GM23248 (cell line): ENCODE results near the gene NFKBIE. TPM values are rescaled to one million over a fixed set of nuclear protein-coding genes. Genes with fewer than 3 reads are reported as not detected.

Source experiments
- DNase-seq: peaks from one replicate; pipeline ENCODE4 v3.0.0-alpha.2; 2015
- H2AFZ ChIP-seq: fragments of 200-600 bp; sonication (generic); 2 replicates; pipeline ENCODE4 v1.6.1; 2016; ENCODE audit warnings: antibody characterized with exemption
- H3F3A ChIP-seq: fragments of 200-600 bp; sonication (generic); 2 replicates; pipeline ENCODE4 v1.6.1; 2016; ENCODE audit warnings: mild to moderate bottlenecking, antibody characterized with exemption, mixed run types; ENCODE audit not compliant: insufficient read depth
- H3K27ac ChIP-seq: fragments of 200-600 bp; sonication (generic); 2 replicates; pipeline ENCODE4 v1.5.1; 2016; ENCODE audit warnings: mild to moderate bottlenecking
- H3K27me3 ChIP-seq: fragments of 200-600 bp; sonication (generic); replicated peaks from 2 replicates; pipeline ENCODE4 v1.6.1; 2016; ENCODE audit warnings: mild to moderate bottlenecking; ENCODE audit not compliant: insufficient read depth
- H3K36me3 ChIP-seq: fragments of 200-600 bp; sonication (generic); 2 replicates; pipeline ENCODE4 v1.6.1; 2016; ENCODE audit warnings: low read depth, mild to moderate bottlenecking
- H3K4me1 ChIP-seq: fragments of 200-600 bp; sonication (generic); 2 replicates; pipeline ENCODE4 v1.6.1; 2016; ENCODE audit warnings: mild to moderate bottlenecking; ENCODE audit not compliant: insufficient read depth
- H3K4me2 ChIP-seq: fragments of 200-600 bp; sonication (generic); one replicate; pipeline ENCODE4 v1.6.1; 2016; ENCODE audit warnings: mild to moderate bottlenecking; ENCODE audit not compliant: unreplicated experiment
- H3K4me3 ChIP-seq: fragments of 200-600 bp; sonication (generic); 2 replicates; pipeline ENCODE4 v1.5.1; 2016; ENCODE audit warnings: mild to moderate bottlenecking
- H3K79me2 ChIP-seq: fragments of 200-600 bp; sonication (generic); 2 replicates; pipeline ENCODE4 v1.6.1; 2016; ENCODE audit warnings: mild to moderate bottlenecking; ENCODE audit not compliant: insufficient read depth
- H3K9ac ChIP-seq: fragments of 200-600 bp; sonication (generic); 2 replicates; pipeline ENCODE4 v1.6.1; 2016; ENCODE audit warnings: mild to moderate bottlenecking
- H3K9me2 ChIP-seq: fragments of 200-600 bp; sonication (generic); 2 replicates; pipeline ENCODE4 v1.6.1; 2016; ENCODE audit warnings: mixed run types, mild to moderate bottlenecking, moderate library complexity; ENCODE audit not compliant: insufficient read depth
- H3K9me3 ChIP-seq: fragments of 200-600 bp; sonication (generic); one replicate; pipeline ENCODE4 v1.6.1; 2017; ENCODE audit warnings: low read depth
- H4K20me1 ChIP-seq: fragments of 200-600 bp; sonication (generic); 2 replicates; pipeline ENCODE4 v1.6.0; 2016; ENCODE audit not compliant: insufficient read depth
- EZH2 ChIP-seq: fragments of 200-600 bp; sonication (generic); IDR thresholded peaks from 2 replicates; pipeline ENCODE4 v1.6.1; 2018; ENCODE audit warnings: antibody characterized with exemption, mild to moderate bottlenecking; ENCODE audit not compliant: insufficient read depth, poor library complexity, severe bottlenecking
- EZH2phosphoT487 ChIP-seq: fragments of 200-600 bp; sonication (generic); IDR thresholded peaks from 2 replicates; pipeline ENCODE4 v1.6.1; 2018; ENCODE audit warnings: antibody characterized with exemption, moderate library complexity, mild to moderate bottlenecking, low read depth; ENCODE audit not compliant: insufficient read depth
- WGBS, 2 experiments: methylation state at CpG; one replicate each; pipeline ENCODE4 v1.1.6; 2015 to 2017; ENCODE audit warnings: low lambda C conversion rate in 2 of 2, low coverage in 1 of 2; ENCODE audit errors: missing lambda C conversion rate in 2 of 2; 5-methylcytosine and 5-hydroxymethylcytosine counted together
- in situ Hi-C: fragments of 300-500 bp; cut with MboI; formaldehyde crosslinking; loops from 2 replicates; pipeline ENCODE4 v1.15.0; 2020
- polyA plus RNA-seq: library from polyadenylated mRNA; unstranded; fragments of >200 nt; fragmentation: Nextera tagmentation; extraction: Ambion mirVana; gene quantifications from 2 replicates; pipeline ENCODE4 v1.2.1, GENCODE V29; 2016
- total RNA-seq: library from RNA; depleted of rRNA; stranded (reverse); fragments of >200 nt; shearing (Covaris generic); gene quantifications from 2 replicates; pipeline ENCODE4 v1.2.3, GENCODE V29; 2014

Gene NFKBIE
- total and polyA plus RNA-seq, 2 experiments from 2014 or later, result 4.5 to 6.3 TPM

- 63 to 68% methylated on average over 10 of the region's 10 CpGs for WGBS, 2 experiments
- Histone ChIP-seq H3K4me1 (peaks cover 27% of the 10 kb centered on the region), H3F3A (peaks cover 84% of the 10 kb centered on the region), H3K9me3 (no peaks in the 10 kb centered on the region), H3K79me2 (peaks cover 82% of the 10 kb centered on the region), H3K4me2 (no peak overlapping the region), H3K27ac (no peak overlapping the region), H3K36me3 (peaks cover 59% of the 10 kb centered on the region), H3K9ac (no peak overlapping the region), H3K9me2 (no peaks in the 10 kb centered on the region), H3K27me3 (no peaks in the 10 kb centered on the region), H4K20me1 (peaks cover 32% of the 10 kb centered on the region; the same call in 1 of the 2 replicates), H2AFZ (no peak overlapping the region), H3K4me3 (no peak overlapping the region)
- TF ChIP-seq EZH2phosphoT487, result no peak
- TF ChIP-seq EZH2, result no peak
- peak; percentile 58 for DNase-seq
- in situ Hi-C loops, result no loop called here
Measured at GRCh38 chr6:44253307-44254101, 11.8 kb downstream of the NFKBIE start.

GRCh38 chr6:44251576-44252524 is 13.5 kb downstream of the NFKBIE start:
- Histone ChIP-seq H2AFZ (no peak overlapping the region), H3K9me2 (no peaks in the 10 kb centered on the region), H3K9ac (peak overlapping the region; percentile 1; the same call in 1 of the 2 replicates), H3K79me2 (peaks cover 95% of the 10 kb centered on the region), H3K4me3 (no peak overlapping the region), H3K27me3 (no peaks in the 10 kb centered on the region), H3K4me2 (no peak overlapping the region), H3K36me3 (peaks cover 65% of the 10 kb centered on the region), H4K20me1 (peaks cover 40% of the 10 kb centered on the region; the same call in 1 of the 2 replicates), H3K27ac (no peak overlapping the region), H3F3A (peaks cover 84% of the 10 kb centered on the region), H3K9me3 (no peaks in the 10 kb centered on the region), H3K4me1 (peaks cover 24% of the 10 kb centered on the region)
- in situ Hi-C loops, result no loop called here
- WGBS, 2 experiments, result 90% methylated on average over 14 of the region's 14 CpGs
- TF ChIP-seq EZH2phosphoT487 (no peak), EZH2 (no peak)
- no peak for DNase-seq

- H3F3A ChIP-seq, result peaks cover 79% of the 10 kb centered on the region
- peaks cover 19% of the 10 kb centered on the region for H3K4me1 ChIP-seq
- H2AFZ ChIP-seq, result no peak overlapping the region
- peak overlapping the region; percentile 25; the same call in 1 of the 2 replicates for H3K9ac ChIP-seq
- H3K27me3 ChIP-seq, result no peaks in the 10 kb centered on the region
- no peaks in the 10 kb centered on the region for H3K9me3 ChIP-seq
- TF ChIP-seq EZH2 (no peak), EZH2phosphoT487 (no peak)
- H4K20me1 ChIP-seq, result peaks cover 40% of the 10 kb centered on the region; the same call in 1 of the 2 replicates
- H3K9me2 ChIP-seq, result no peaks in the 10 kb centered on the region
- H3K4me3 ChIP-seq, result no peak overlapping the region
- H3K79me2 ChIP-seq, result peaks cover 84% of the 10 kb centered on the region
- peaks cover 65% of the 10 kb centered on the region for H3K36me3 ChIP-seq
- DNase-seq, result no peak
- WGBS, 2 experiments, result 94 to 97% methylated on average over 3 of the region's 3 CpGs
- peak overlapping the region; percentile 30; the same call in 1 of the 2 replicates for H3K27ac ChIP-seq
- in situ Hi-C loops, result no loop called here
- H3K4me2 ChIP-seq, result no peak overlapping the region
Measured at GRCh38 chr6:44250718-44251123, 14.6 kb downstream of the NFKBIE start.

GRCh38 chr6:44250067-44250717 is 15.2 kb downstream of the NFKBIE start:
- no peak overlapping the region for H3K4me2 ChIP-seq
- TF ChIP-seq EZH2 (no peak), EZH2phosphoT487 (no peak)
- H3K27me3 ChIP-seq, result no peaks in the 10 kb centered on the region
- peak overlapping the region; percentile 30; the same call in 1 of the 2 replicates for H3K27ac ChIP-seq
- peaks cover 40% of the 10 kb centered on the region; the same call in 1 of the 2 replicates for H4K20me1 ChIP-seq
- no peak for DNase-seq
- in situ Hi-C loops, result no loop called here
- H3K9me3 ChIP-seq, result no peaks in the 10 kb centered on the region
- peaks cover 80% of the 10 kb centered on the region for H3K79me2 ChIP-seq
- H3F3A ChIP-seq, result peaks cover 74% of the 10 kb centered on the region
- peaks cover 65% of the 10 kb centered on the region for H3K36me3 ChIP-seq
- no peak overlapping the region for H2AFZ ChIP-seq
- peaks cover 19% of the 10 kb centered on the region for H3K4me1 ChIP-seq
- no peak overlapping the region for H3K4me3 ChIP-seq
- no peak overlapping the region for H3K9ac ChIP-seq
- no peaks in the 10 kb centered on the region for H3K9me2 ChIP-seq
- 58 to 64% methylated on average over 6 of the region's 6 CpGs for WGBS, 2 experiments
